Mesendoderm (in vitro differentiated cells): Measurements from ENCODE around the gene TF.

Source experiments
- DNase-seq: peaks from one replicate; pipeline ENCODE4 v3.0.0; 2013
- H2AK5ac ChIP-seq: 2 replicates; pipeline ENCODE4 v1.6.1; 2013; ENCODE audit warnings: low read length, inconsistent platforms
- H2BK120ac ChIP-seq: 2 replicates; pipeline ENCODE4 v1.6.1; 2013; ENCODE audit warnings: low read depth, mild to moderate bottlenecking, low read length, moderate library complexity, mixed read lengths
- H2BK15ac ChIP-seq: replicated peaks from 2 replicates; pipeline ENCODE4 v1.6.1; 2013; ENCODE audit warnings: low read depth, mild to moderate bottlenecking, moderate library complexity
- H2BK5ac ChIP-seq: 2 replicates; pipeline ENCODE4 v1.6.1; 2013; ENCODE audit warnings: low read length, inconsistent platforms
- H3K18ac ChIP-seq: 2 replicates; pipeline ENCODE4 v1.6.1; 2013; ENCODE audit warnings: mild to moderate bottlenecking, low read length, mixed read lengths
- H3K23ac ChIP-seq: one replicate; pipeline ENCODE4 v1.6.1; 2013; ENCODE audit warnings: low read length
- H3K27ac ChIP-seq: 2 replicates; pipeline ENCODE4 v1.5.1; 2013; ENCODE audit warnings: low read depth, mild to moderate bottlenecking, inconsistent platforms, low read length, moderate library complexity
- H3K27me3 ChIP-seq: 2 replicates; pipeline ENCODE4 v1.6.1; 2013; ENCODE audit warnings: low read length, control low read depth, mild to moderate bottlenecking, inconsistent platforms; ENCODE audit not compliant: insufficient read depth, poor library complexity
- H3K36me3 ChIP-seq: 2 replicates; pipeline ENCODE4 v1.6.1; 2013; ENCODE audit warnings: low read length, inconsistent platforms; ENCODE audit not compliant: control insufficient read depth, insufficient read depth
- H3K4ac ChIP-seq: one replicate; pipeline ENCODE4 v1.6.1; 2013; ENCODE audit warnings: low read depth, mild to moderate bottlenecking, low read length, moderate library complexity
- H3K4me1 ChIP-seq: 2 replicates; pipeline ENCODE4 v1.6.1; 2013; ENCODE audit warnings: low read depth, low read length, inconsistent platforms; ENCODE audit not compliant: control insufficient read depth
- H3K4me2 ChIP-seq: 2 replicates; pipeline ENCODE4 v1.6.1; 2013; ENCODE audit warnings: low read length
- H3K4me3 ChIP-seq: 2 replicates; pipeline ENCODE4 v1.5.1; 2013; ENCODE audit warnings: mild to moderate bottlenecking, low read length
- H3K56ac ChIP-seq: one replicate; pipeline ENCODE4 v1.6.1; 2013; ENCODE audit warnings: low read length
- H3K79me1 ChIP-seq: 2 replicates; pipeline ENCODE4 v1.6.1; 2013; ENCODE audit warnings: low read length, inconsistent platforms
- H3K79me2 ChIP-seq: 2 replicates; pipeline ENCODE4 v1.6.1; 2013; ENCODE audit warnings: mild to moderate bottlenecking, low read length; ENCODE audit not compliant: control insufficient read depth, insufficient read depth
- H3K9ac ChIP-seq: 2 replicates; pipeline ENCODE4 v1.6.1; 2013; ENCODE audit warnings: low read length, inconsistent platforms
- H4K5ac ChIP-seq: one replicate; pipeline ENCODE4 v1.6.1; 2013; ENCODE audit warnings: low read length
- H4K8ac ChIP-seq: one replicate; pipeline ENCODE4 v1.6.1; 2013; ENCODE audit warnings: low read depth, mild to moderate bottlenecking, control low read depth, low read length, moderate library complexity
- WGBS: extraction: QIAGEN DNeasy Blood & Tissue Kit; methylation state at CpG from one replicate; pipeline ENCODE4 v1.1.7; 2013; ENCODE audit warnings: low lambda C conversion rate, missing lambda C conversion rate; ENCODE audit not compliant: insufficient coverage; ENCODE audit errors: extremely low coverage; 5-methylcytosine and 5-hydroxymethylcytosine counted together

The TF gene

GRCh38 chr3:133762539-133762938 lies 16.3 kb downstream of the TF start:
- Histone ChIP-seq H3K4me1 (no peaks in the 10 kb centered on the region), H3K56ac (no peak overlapping the region), H3K4ac (no peak overlapping the region), H3K79me2 (no peaks in the 10 kb centered on the region), H3K27me3 (no peaks in the 10 kb centered on the region), H3K27ac (no peak overlapping the region), H4K5ac (no peak overlapping the region), H4K8ac (no peak overlapping the region), H3K4me3 (no peak overlapping the region), H3K9ac (no peak overlapping the region), H3K18ac (no peak overlapping the region), H3K79me1 (no peaks in the 10 kb centered on the region), H3K23ac (no peak overlapping the region), H2BK5ac (no peak overlapping the region), H2BK120ac (no peak overlapping the region), H2BK15ac (no peak overlapping the region), H3K4me2 (no peak overlapping the region), H2AK5ac (no peak overlapping the region), H3K36me3 (no peaks in the 10 kb centered on the region)
- no peak for DNase-seq
- no CpG with 5 or more reads among the region's 3 CpGs for WGBS

- no peak overlapping the region for H3K18ac ChIP-seq
- H3K4ac ChIP-seq = no peak overlapping the region
- no CpG with 5 or more reads among the region's 6 CpGs for WGBS
- no peak overlapping the region for H2BK120ac ChIP-seq
- no peaks in the 10 kb centered on the region for H3K79me2 ChIP-seq
- no peaks in the 10 kb centered on the region for H3K79me1 ChIP-seq
- no peak for DNase-seq
- H3K27ac ChIP-seq = no peak overlapping the region
- H2BK15ac ChIP-seq = no peak overlapping the region
- no peak overlapping the region for H2AK5ac ChIP-seq
- H3K56ac ChIP-seq = no peak overlapping the region
- no peaks in the 10 kb centered on the region for H3K36me3 ChIP-seq
- H2BK5ac ChIP-seq = no peak overlapping the region
- H3K4me3 ChIP-seq = no peak overlapping the region
- no peak overlapping the region for H3K4me2 ChIP-seq
- H3K4me1 ChIP-seq = no peaks in the 10 kb centered on the region
- H3K27me3 ChIP-seq = no peaks in the 10 kb centered on the region
- no peak overlapping the region for H4K8ac ChIP-seq
- H3K23ac ChIP-seq = no peak overlapping the region
- H3K9ac ChIP-seq = no peak overlapping the region
- no peak overlapping the region for H4K5ac ChIP-seq
Observed at GRCh38 chr3:133763797-133764683, 17.8 kb downstream of the TF start.

GRCh38 chr3:133765256-133765655 lies 19.1 kb downstream of the TF start:
- Histone ChIP-seq H3K79me2 (no peaks in the 10 kb centered on the region), H3K27ac (no peak overlapping the region), H3K18ac (no peak overlapping the region), H3K79me1 (no peaks in the 10 kb centered on the region), H4K8ac (no peak overlapping the region), H4K5ac (no peak overlapping the region), H3K23ac (no peak overlapping the region), H3K36me3 (no peaks in the 10 kb centered on the region), H3K27me3 (no peaks in the 10 kb centered on the region), H3K4ac (no peak overlapping the region), H3K9ac (no peak overlapping the region), H3K4me1 (no peaks in the 10 kb centered on the region), H3K56ac (no peak overlapping the region), H2AK5ac (no peak overlapping the region), H3K4me2 (no peak overlapping the region), H2BK5ac (no peak overlapping the region), H3K4me3 (no peak overlapping the region), H2BK120ac (no peak overlapping the region), H2BK15ac (no peak overlapping the region)
- DNase-seq = no peak

- no peaks in the 10 kb centered on the region for H3K79me2 ChIP-seq
Observed at GRCh38 chr3:133767607-133768006, 21.4 kb downstream of the TF start.

GRCh38 chr3:133769536-133769935 lies 23.3 kb downstream of the TF start:
- Histone ChIP-seq H3K9ac (no peak overlapping the region), H3K36me3 (no peaks in the 10 kb centered on the region), H2BK5ac (no peak overlapping the region), H3K18ac (no peak overlapping the region), H3K23ac (no peak overlapping the region), H3K4me3 (no peak overlapping the region), H3K56ac (no peak overlapping the region), H2BK120ac (no peak overlapping the region), H3K4ac (no peak overlapping the region), H3K79me1 (no peaks in the 10 kb centered on the region), H3K4me2 (no peak overlapping the region), H3K27me3 (no peaks in the 10 kb centered on the region), H2AK5ac (no peak overlapping the region), H2BK15ac (no peak overlapping the region), H3K4me1 (no peaks in the 10 kb centered on the region), H4K5ac (no peak overlapping the region), H4K8ac (no peak overlapping the region), H3K79me2 (no peaks in the 10 kb centered on the region), H3K27ac (no peak overlapping the region)
- no CpG with 5 or more reads among the region's 3 CpGs for WGBS
- no peak for DNase-seq

More at GRCh38 chr3:133767607-133768006, 21.4 kb downstream of the TF start:
- Histone ChIP-seq H3K56ac (no peak overlapping the region), H3K4me1 (no peaks in the 10 kb centered on the region), H2AK5ac (no peak overlapping the region), H3K27ac (no peak overlapping the region), H3K36me3 (no peaks in the 10 kb centered on the region), H3K27me3 (no peaks in the 10 kb centered on the region), H4K8ac (no peak overlapping the region), H3K18ac (no peak overlapping the region), H2BK15ac (no peak overlapping the region), H4K5ac (no peak overlapping the region), H3K4me3 (no peak overlapping the region), H3K4me2 (no peak overlapping the region), H3K23ac (no peak overlapping the region), H3K79me1 (no peaks in the 10 kb centered on the region), H2BK120ac (no peak overlapping the region), H2BK5ac (no peak overlapping the region), H3K9ac (no peak overlapping the region), H3K4ac (no peak overlapping the region)
- no peak for DNase-seq
- WGBS = no CpG with 5 or more reads among the region's 1 CpG

GRCh38 chr3:133773732-133774131 lies 27.5 kb downstream of the TF start:
- H3K18ac ChIP-seq = no peak overlapping the region
- H3K27me3 ChIP-seq = no peaks in the 10 kb centered on the region
- H3K36me3 ChIP-seq = no peaks in the 10 kb centered on the region
- no peak for DNase-seq
- H2BK120ac ChIP-seq = no peak overlapping the region
- H3K79me2 ChIP-seq = no peaks in the 10 kb centered on the region
- H3K4me3 ChIP-seq = no peak overlapping the region
- no peak overlapping the region for H4K5ac ChIP-seq
- no peak overlapping the region for H4K8ac ChIP-seq
- H2BK5ac ChIP-seq = no peak overlapping the region
- WGBS = no CpG with 5 or more reads among the region's 3 CpGs
- H3K79me1 ChIP-seq = no peaks in the 10 kb centered on the region
- H2BK15ac ChIP-seq = no peak overlapping the region
- H2AK5ac ChIP-seq = no peak overlapping the region
- no peak overlapping the region for H3K56ac ChIP-seq
- no peak overlapping the region for H3K4me2 ChIP-seq
- H3K4me1 ChIP-seq = no peaks in the 10 kb centered on the region
- no peak overlapping the region for H3K23ac ChIP-seq
- no peak overlapping the region for H3K4ac ChIP-seq
- no peak overlapping the region for H3K9ac ChIP-seq
- no peak overlapping the region for H3K27ac ChIP-seq
